Ammon's horn (tissue), 1 donor: ENCODE measurements around the gene PRIM2.
"Not testable (repeated sequence)": the region's sequence is repeated elsewhere in the genome, so short reads cannot be mapped to it uniquely, and the experiment has no call there.

Experiments
- DNase-seq: peaks from one replicate; pipeline ENCODE4 v3.0.0-alpha.2; 2016; ENCODE audit warnings: low spot score

The PRIM2 gene

DNA sequence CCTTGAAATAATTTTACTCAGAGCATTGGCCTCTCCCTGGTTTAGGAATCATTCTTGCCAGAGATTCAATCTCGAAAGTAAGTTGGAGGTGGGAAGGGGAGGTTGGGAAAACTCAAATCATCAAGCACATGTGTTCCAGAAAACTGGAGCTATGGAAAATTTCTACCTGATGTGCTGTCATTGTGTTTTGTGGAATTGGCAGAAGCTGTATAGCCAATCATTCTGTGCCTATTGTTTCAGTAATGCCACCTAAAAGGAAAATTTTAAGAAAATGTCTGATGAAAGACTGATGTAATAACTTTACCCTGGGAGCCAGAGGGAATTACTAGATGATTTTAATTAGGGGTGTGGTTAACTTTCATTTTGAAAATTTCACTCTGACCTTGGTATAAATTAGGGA lies 187.8 kb downstream of the PRIM2 start:
- DNase-seq = not testable (repeated sequence)

DNA sequence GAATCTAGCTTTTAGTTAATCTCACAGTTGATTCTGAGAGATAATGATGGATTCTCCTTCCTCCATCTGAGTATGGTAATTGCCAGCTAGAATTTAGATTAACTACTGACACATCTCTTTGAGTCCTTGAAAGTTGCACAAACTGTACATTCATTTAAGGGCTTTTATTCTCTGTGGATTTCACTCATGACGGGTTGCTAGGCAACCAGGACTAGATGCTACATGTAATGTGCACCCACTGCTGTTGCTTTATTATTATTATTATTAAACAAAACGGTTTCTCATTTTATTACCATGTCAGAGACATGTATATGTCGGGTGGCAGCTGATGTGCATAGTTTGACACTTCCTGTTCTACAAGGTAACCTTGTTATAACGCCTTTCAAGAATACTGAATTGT lies 193.0 kb downstream of the PRIM2 start:
- not testable (repeated sequence) for DNase-seq

- not testable (repeated sequence) for DNase-seq
Observed at GRCh38 chr6:57515171-57515570, 197.7 kb downstream of the PRIM2 start.

- DNase-seq = not testable (repeated sequence)
Observed at GRCh38 chr6:57515845-57516244, 198.4 kb downstream of the PRIM2 start.

- not testable (repeated sequence) for DNase-seq
Observed at GRCh38 chr6:57516776-57517175, 199.3 kb downstream of the PRIM2 start.

DNA sequence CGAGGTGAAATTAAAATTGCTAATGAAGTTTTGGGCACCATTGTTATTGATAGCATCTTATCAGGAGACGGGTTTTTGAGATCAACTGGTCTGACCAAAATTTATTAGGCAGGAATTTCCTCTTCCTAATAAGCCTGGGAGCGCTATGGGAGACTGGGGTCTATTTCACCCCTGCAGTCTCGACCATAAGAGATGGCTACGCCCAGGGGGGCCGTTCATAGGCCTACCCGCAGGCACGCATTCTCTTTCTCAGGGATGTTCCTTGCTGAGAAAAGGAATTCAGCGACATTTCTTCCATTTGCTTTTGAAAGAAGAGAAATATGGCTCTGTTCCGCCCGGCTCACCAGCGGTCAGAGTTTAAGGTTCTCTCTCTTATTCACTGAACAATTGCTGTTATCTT lies 201.8 kb downstream of the PRIM2 start:
- DNase-seq = not testable (repeated sequence)

- not testable (repeated sequence) for DNase-seq
Observed at GRCh38 chr6:57521085-57521484, 203.7 kb downstream of the PRIM2 start.

GRCh38 chr6:57523221-57523620 lies 205.8 kb downstream of the PRIM2 start:
- DNase-seq = not testable (repeated sequence)

- not testable (repeated sequence) for DNase-seq
Observed at GRCh38 chr6:57529755-57530154, 212.3 kb downstream of the PRIM2 start.

DNA sequence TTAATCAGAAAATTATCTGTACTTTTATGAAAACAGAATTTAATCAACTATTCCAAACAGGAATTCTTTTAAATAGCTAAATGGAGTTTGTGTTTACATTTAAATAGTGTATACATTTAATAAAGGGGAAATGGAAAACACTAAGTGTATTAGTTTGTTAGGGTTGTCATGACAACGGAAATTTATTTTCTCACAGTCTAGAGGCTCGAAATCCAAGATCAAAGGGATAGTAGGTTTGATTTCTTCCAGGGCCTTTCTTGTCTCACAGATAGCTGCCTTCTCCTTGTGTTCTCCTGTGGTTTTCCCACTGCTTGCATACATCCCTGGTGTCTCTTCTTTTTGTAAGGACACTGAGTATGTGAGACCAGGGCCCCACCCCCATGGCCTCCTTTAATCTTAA lies 215.2 kb downstream of the PRIM2 start:
- DNase-seq = not testable (repeated sequence)

DNA sequence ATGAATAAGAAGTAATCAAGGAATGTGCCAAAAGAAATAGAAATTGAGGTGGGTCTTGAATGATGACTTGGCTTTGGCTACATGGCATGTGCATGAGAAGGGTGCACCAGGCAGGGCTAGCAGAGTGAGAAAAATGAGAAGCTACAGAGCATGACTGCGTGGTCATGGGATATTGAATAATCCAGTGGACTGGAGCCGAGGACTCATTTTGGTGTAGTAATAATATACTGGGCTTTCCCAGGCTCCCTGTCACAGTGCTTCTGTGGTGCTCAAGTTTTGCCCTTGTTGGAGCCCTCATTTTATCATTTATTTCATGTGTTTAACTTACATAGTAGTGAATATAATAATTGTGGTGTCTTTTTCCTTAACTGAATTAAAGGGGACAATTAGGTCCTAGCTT lies 217.7 kb downstream of the PRIM2 start:
- not testable (repeated sequence) for DNase-seq

GRCh38 chr6:57535994-57536393 lies 218.6 kb downstream of the PRIM2 start:
- DNase-seq = peak; percentile 14

DNA sequence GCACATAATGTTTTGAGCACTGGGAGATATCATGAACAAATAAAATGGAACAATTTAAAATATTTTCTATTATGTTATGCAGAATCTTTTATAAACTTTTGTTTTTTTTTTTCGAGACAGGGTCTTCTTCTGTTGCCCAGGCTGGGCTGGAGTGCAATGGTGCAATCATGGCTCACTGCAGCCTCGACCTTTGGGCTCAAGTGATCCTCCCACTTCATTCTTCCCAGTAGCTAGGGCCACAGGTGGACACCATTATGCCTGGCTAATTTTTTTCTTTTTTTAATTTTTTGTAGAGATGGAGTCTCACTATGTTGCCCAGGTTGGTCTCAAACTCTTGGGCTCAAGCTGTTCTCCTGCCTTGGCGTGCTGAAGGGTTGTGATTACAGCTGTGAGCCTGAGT lies 220.5 kb downstream of the PRIM2 start:
- not testable (repeated sequence) for DNase-seq

GRCh38 chr6:57551961-57552360 lies 234.5 kb downstream of the PRIM2 start:
- not testable (repeated sequence) for DNase-seq

- not testable (repeated sequence) for DNase-seq
Observed at GRCh38 chr6:57557855-57558254, 240.4 kb downstream of the PRIM2 start.

GRCh38 chr6:57559170-57559569 lies 241.7 kb downstream of the PRIM2 start:
- not testable (repeated sequence) for DNase-seq

- DNase-seq = not testable (repeated sequence)
Observed at GRCh38 chr6:57562233-57562632, 244.8 kb downstream of the PRIM2 start.

DNA sequence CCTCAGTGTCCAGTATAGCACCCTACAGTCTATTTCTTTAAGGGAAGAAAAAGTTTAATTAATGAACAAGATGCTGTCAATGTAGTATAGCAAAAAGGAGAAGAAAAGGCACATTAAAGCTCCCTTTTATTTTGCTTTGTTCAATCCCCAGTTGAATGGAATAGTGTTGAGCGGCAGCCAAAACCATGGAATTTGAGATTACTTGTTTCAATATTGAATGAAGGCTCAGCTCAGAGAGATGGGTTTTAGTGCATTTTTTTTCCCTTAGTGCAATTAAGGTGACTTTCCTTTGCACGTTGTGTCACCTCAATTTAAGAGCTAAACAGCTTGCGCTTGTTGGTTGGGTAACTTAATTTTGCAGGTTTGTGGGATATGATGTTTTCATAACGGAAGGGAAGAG lies 254.7 kb downstream of the PRIM2 start:
- not testable (repeated sequence) for DNase-seq

GRCh38 chr6:57572844-57573243 lies 255.4 kb downstream of the PRIM2 start:
- DNase-seq = not testable (repeated sequence)

DNA sequence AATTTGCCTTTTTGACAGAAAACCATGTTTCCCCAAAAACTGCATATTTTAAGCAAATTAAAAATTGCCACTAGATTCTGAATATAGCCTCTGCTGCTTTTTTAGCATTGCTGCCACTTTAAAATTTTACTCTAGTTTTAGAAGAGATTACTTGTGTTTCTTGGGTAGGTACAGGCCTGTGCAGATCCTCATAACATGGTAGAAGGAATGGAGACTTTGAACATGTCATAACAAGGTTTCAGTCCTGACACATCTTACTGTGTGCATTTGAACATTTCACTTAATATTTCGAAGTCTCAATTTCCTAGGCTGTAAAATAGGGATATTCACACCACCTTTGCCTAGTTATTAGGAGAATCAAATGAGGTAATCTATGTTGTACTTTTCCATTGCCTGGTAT lies 259.6 kb downstream of the PRIM2 start:
- not testable (repeated sequence) for DNase-seq

DNA sequence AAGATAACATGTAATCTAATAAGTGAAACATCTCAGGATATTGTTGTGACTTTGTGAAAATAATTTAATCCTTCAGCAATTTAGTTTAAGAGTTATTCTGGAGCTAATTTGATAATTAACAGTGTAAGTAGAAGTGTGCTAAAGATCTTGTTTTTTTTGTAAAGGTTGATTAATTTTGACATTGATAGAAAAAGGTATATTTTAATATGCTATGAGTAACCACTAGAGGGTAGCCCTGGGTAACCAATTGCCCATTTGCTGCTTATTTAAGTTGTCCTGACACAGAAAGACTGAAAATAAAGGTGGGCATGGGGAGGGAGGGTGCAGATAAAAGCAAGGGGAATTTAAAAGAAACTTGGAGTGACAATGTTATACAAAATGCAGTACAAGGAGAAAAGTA lies 262.1 kb downstream of the PRIM2 start:
- not testable (repeated sequence) for DNase-seq

DNA sequence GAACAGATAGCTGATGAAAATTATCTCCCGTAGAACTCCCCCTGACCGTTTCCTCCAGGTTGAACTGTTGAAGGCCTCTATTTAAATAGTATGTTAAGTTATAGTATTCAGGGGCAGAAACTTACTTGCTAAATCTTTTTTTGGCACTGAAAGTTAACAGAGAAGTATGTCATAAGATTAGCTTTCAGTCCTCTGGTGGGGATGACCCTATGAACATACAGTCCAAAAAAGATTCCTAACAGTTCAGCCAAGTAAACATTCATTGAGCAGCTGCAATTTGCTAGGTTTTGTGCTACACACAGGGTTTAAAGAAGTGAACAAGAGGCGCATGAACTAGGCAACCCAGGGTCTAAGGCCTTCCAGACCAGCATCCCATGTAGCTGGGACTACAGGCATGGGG lies 264.2 kb downstream of the PRIM2 start:
- not testable (repeated sequence) for DNase-seq

- DNase-seq = not testable (repeated sequence)
Observed at GRCh38 chr6:57601105-57601504, 283.7 kb downstream of the PRIM2 start.

- DNase-seq = not testable (repeated sequence)
Observed at GRCh38 chr6:57605303-57605702, 287.9 kb downstream of the PRIM2 start.

GRCh38 chr6:57606331-57606730 lies 288.9 kb downstream of the PRIM2 start:
- DNase-seq = not testable (repeated sequence)
